Activated naive CD4-positive, alpha-beta T cell treated with anti-CD3 and anti-CD28 coated beads, Interleukin-2, amount 10 ng/mL, durations not matched to agents 7 days and 5 days (primary cell): ENCODE data around the gene PHYH.
"Not testable (repeated sequence)": the region's sequence is repeated elsewhere in the genome, so short reads cannot be mapped to it uniquely, and the experiment has no call there.

ENCODE experiments used
- CTCF ChIA-PET: fragments of 350-600 bp; sonication (Branson Sonifier 250); formaldehyde crosslinking; loops from one replicate; lab custom pipeline; 2021; ENCODE audit warnings: antibody characterized with exemption; lab: Charles Lee
- DNase-seq: peaks from one replicate; pipeline ENCODE4 v3.0.0-alpha.2; 2020
- H3K27ac Mint-ChIP-seq: one replicate; pipeline ENCODE4 v1.8.0; 2021; ENCODE audit warnings: mild to moderate bottlenecking, moderate library complexity, mixed read lengths
- H3K27me3 Mint-ChIP-seq: one replicate; pipeline ENCODE4 v1.8.0; 2021; ENCODE audit warnings: mild to moderate bottlenecking, mixed read lengths
- H3K36me3 Mint-ChIP-seq: one replicate; pipeline ENCODE4 v1.8.0; 2021; ENCODE audit warnings: mixed read lengths
- H3K4me1 Mint-ChIP-seq: one replicate; pipeline ENCODE4 v1.8.0; 2021; ENCODE audit warnings: mixed read lengths
- H3K4me3 Mint-ChIP-seq: one replicate; pipeline ENCODE4 v1.8.0; 2021; ENCODE audit warnings: mild to moderate bottlenecking, moderate library complexity, mixed read lengths
- H3K9me3 Mint-ChIP-seq: one replicate; pipeline ENCODE4 v1.8.0; 2021; ENCODE audit warnings: mixed read lengths

PHYH gene

DNA sequence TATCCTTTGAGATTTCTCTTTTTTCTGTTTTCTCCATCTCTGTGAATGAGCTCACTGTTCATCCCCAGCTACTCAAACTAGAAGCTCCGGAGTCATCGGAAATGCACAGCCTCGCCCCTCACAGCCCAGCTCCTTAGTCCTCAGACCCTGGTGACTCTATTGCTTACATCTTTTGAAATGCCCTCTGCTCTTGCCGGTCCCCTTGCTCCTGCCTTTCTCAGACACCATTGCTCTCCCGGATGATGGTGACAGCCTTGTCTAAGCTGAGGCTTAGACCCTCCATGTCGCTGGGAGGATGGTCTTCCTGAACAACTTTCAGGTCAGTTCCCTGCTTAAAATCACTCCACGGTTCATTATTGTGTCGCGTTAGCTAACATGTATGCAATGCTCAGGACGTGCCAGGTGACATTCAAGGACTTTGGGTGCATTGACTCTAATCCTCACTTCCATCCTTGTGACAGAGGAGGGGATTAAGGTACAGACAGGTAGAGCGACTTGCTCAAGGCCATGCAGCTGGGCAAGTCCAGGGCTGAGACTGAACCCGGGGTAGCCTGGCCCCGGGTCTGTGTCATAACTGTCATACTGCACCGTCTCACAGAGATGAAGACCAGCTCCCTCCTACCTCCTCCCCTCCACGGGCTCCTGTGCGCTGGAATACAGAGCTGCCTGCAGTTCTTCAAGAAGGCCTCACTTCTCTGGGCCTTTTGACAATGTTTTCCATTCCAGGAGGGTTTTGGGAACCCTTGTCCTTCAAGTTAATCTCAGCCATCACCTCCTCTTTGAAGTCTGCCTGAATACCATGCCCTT, 61.4 kb downstream of the PHYH start:
- no peak overlapping the region for H3K4me3 Mint-ChIP-seq
- H3K9me3 Mint-ChIP-seq, result no peaks in the 10 kb centered on the region
- no peak overlapping the region for H3K27ac Mint-ChIP-seq
- H3K27me3 Mint-ChIP-seq, result peaks cover 7% of the 10 kb centered on the region
- H3K4me1 Mint-ChIP-seq, result no peaks in the 10 kb centered on the region
- CTCF ChIA-PET, result no interaction called here
- H3K36me3 Mint-ChIP-seq, result no peaks in the 10 kb centered on the region
- no peak for DNase-seq

DNA sequence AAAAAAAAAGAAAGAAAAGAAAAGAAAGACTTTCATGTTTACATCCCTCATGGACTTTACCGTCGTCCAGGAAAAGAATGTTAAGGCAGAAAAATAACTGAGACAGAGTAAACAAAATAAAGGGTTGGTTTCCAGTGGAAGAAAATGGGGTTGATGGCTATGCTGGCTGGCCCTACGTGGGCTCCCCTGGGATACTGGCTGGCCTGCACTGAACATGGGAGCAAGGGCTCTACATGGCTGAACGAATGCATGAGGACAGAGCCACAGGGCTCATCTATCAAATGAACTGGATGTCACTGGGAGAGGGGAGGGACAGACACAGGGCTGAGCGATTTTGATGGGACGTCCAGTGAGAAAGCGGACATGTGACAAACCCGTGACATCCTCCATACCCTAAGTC, 63.2 kb downstream of the PHYH start:
- no peak overlapping the region for H3K4me3 Mint-ChIP-seq
- no peaks in the 10 kb centered on the region for H3K36me3 Mint-ChIP-seq
- no peak for DNase-seq
- no peaks in the 10 kb centered on the region for H3K4me1 Mint-ChIP-seq
- H3K27me3 Mint-ChIP-seq, result peaks cover 7% of the 10 kb centered on the region
- CTCF ChIA-PET, result no interaction called here
- no peaks in the 10 kb centered on the region for H3K9me3 Mint-ChIP-seq
- no peak overlapping the region for H3K27ac Mint-ChIP-seq

DNA sequence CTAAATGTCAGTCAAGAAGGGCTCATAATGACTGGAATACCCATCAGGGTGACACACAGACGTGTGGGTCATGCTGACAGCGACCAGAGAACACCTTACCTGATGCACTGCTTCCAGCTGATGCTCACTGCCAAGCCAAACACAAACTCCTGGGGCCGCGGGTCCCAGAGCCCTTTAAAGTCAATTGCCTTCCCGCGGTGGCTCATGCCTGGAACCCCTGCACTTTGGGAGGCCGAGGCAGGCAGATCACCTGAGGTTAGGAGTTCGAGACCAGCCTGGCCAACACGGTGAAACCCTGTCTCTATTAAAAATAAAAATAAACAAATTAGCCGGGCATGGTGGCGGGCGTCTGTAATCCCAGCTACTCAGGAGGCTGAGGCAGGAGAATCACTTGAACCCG, 65.1 kb downstream of the PHYH start:
- CTCF ChIA-PET, H3K27me3 Mint-ChIP-seq, H3K36me3 Mint-ChIP-seq, H3K27ac Mint-ChIP-seq, DNase-seq, H3K4me1 Mint-ChIP-seq, H3K4me3 Mint-ChIP-seq, H3K9me3 Mint-ChIP-seq: not testable (repeated sequence)

DNA sequence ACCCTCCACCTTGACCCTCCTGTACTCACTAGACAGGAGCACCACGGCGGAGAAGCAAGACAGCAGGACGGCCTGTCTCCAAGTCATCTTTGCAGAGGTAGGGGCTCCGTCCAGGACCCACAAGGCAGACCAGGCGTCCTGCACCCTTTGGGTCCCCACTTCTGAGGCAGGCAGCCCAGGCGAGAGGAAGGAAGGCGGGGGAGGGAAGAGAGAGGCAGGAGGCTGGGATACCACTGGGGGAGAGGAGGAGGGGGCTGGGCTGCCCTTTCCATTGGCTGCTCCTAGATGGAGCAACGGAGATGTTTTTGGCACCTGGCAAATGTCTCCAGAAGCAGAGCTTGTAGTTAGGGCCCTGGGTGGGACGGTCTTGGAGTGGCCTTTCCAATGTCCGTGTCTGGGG, 65.7 kb downstream of the PHYH start, which contains the start of gene UCMA:
Gene UCMA (minus strand): TSS at position 203 of the 400 bp plus-strand sequence. CDS start 116 bp downstream, at position 87.
- DNase-seq, result no peak
- H3K27ac Mint-ChIP-seq, result no peak within 1 kb of the TSS

DNA sequence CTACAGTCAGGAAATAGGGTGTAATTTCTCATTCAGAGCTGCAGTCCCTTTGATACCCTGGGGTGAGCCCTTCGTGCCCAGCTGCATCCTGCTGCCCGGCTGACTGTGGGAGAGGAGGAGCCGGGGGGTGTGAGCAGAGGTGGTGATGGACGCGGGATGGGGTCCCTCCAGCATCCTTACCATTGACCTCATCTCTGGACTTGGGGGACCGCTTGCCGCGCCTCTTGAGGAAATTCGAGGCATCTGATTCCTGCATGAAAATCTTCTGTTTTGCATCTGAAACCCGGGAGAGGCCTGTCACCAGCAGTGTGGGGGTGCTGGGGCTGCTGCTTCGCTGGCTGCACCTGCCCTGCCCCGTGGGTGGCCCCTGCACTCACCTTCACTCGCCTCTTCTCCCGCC, 66.5 kb downstream of the PHYH start:
- DNase-seq, result no peak
- Mint-ChIP-seq H3K4me3 (no peak overlapping the region), H3K27me3 (peaks cover 10% of the 10 kb centered on the region), H3K27ac (no peak overlapping the region), H3K36me3 (no peaks in the 10 kb centered on the region), H3K9me3 (no peaks in the 10 kb centered on the region), H3K4me1 (no peaks in the 10 kb centered on the region)
- CTCF ChIA-PET, result no interaction called here

More for the DNA sequence above, 65.7 kb downstream of the PHYH start, which contains the start of gene UCMA:
- CTCF ChIA-PET, result no interaction called here
- Mint-ChIP-seq H3K4me3 (no peak within 1 kb of the TSS), H3K27me3 (peaks cover 10% of the 10 kb centered on the region), H3K9me3 (no peaks in the 10 kb centered on the region), H3K4me1 (no peaks in the 10 kb centered on the region), H3K36me3 (no peaks in the 10 kb centered on the region)

- no peak overlapping the region for H3K27ac Mint-ChIP-seq
- H3K4me3 Mint-ChIP-seq, result no peak overlapping the region
- peaks cover 10% of the 10 kb centered on the region for H3K27me3 Mint-ChIP-seq
- CTCF ChIA-PET, result interaction anchor here (0.5 kb wide), 1 partner anchor 41 kb away, joined by 4 read pairs; no protein-coding TSS in a partner anchor
- no peaks in the 10 kb centered on the region for H3K9me3 Mint-ChIP-seq
- DNase-seq, result no peak
- H3K4me1 Mint-ChIP-seq, result no peaks in the 10 kb centered on the region
- H3K36me3 Mint-ChIP-seq, result no peaks in the 10 kb centered on the region
Observed at GRCh38 chr10:13231808-13232207, 68.1 kb downstream of the PHYH start.

DNA sequence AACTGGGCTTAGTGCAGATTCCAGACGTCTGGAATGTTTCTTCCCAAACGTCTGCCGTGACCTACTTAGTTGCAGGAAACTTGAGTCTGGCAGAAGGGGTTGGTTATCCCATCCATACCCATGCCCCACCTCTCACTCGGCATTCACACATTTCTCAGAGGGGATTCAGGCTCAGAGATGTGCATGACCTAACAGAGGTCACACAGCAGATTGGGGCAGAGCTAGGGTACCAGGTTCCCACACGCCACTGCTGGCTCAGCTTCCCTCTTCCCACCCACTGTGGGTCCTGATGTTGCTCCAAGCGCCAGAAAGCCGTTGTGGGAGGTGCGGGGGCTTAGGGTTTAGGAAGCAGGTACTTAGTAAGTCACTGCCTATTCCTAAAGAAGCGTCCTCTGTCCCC, 68.7 kb downstream of the PHYH start:
- Mint-ChIP-seq H3K27me3 (peaks cover 10% of the 10 kb centered on the region), H3K4me1 (no peaks in the 10 kb centered on the region), H3K9me3 (no peaks in the 10 kb centered on the region), H3K36me3 (no peaks in the 10 kb centered on the region), H3K27ac (no peak overlapping the region), H3K4me3 (no peak overlapping the region)
- CTCF ChIA-PET, result interaction anchor here (0.5 kb wide), 1 partner anchor 42 kb away, joined by 4 read pairs; no protein-coding TSS in a partner anchor
- no peak for DNase-seq
